GM21360 (cell line): ENCODE data around the gene KLHL29.
"Not testable (repeated sequence)": the region's sequence is repeated elsewhere in the genome, so short reads cannot be mapped to it uniquely, and the experiment has no call there.

Source experiments
- ATAC-seq: cut with Tn5 transposase; IDR thresholded peaks from one replicate; pipeline ENCODE4 v1.9.1; 2021; ENCODE audit warnings: mild to moderate bottlenecking, moderate library complexity; ENCODE audit not compliant: unreplicated experiment

Gene KLHL29

GRCh38 chr2:23384551-23385343 lies at the start of gene KLHL29:
KLHL29 (plus strand) TSS chr2:23385179; CDS start chr2:23562197, 177,018 bp downstream.
- peak; percentile 54 for ATAC-seq

GRCh38 chr2:23335550-23335949 lies 49.4 kb upstream of the KLHL29 start:
- ATAC-seq, result no peak

GRCh38 chr2:23342075-23342474 lies 42.9 kb upstream of the KLHL29 start:
- no peak for ATAC-seq

- ATAC-seq, result no peak
Measured at GRCh38 chr2:23346029-23346428, 39.0 kb upstream of the KLHL29 start.

GRCh38 chr2:23346781-23347180 lies 38.2 kb upstream of the KLHL29 start:
- no peak for ATAC-seq

- no peak for ATAC-seq
Measured at GRCh38 chr2:23347471-23348092, 37.4 kb upstream of the KLHL29 start.

- ATAC-seq, result not testable (repeated sequence)
Measured at GRCh38 chr2:23348093-23348481, 36.9 kb upstream of the KLHL29 start.

GRCh38 chr2:23349508-23349907 lies 35.5 kb upstream of the KLHL29 start:
- no peak for ATAC-seq

- no peak for ATAC-seq
Measured at GRCh38 chr2:23350041-23350791, 34.8 kb upstream of the KLHL29 start.

GRCh38 chr2:23350792-23351355 lies 34.1 kb upstream of the KLHL29 start:
- ATAC-seq, result no peak

GRCh38 chr2:23351388-23352141 lies 33.4 kb upstream of the KLHL29 start:
- peak; percentile 93 for ATAC-seq

GRCh38 chr2:23354554-23354953 lies 30.4 kb upstream of the KLHL29 start:
- ATAC-seq, result peak; percentile 80

GRCh38 chr2:23355001-23355400 lies 30.0 kb upstream of the KLHL29 start:
- peak; percentile 1 for ATAC-seq

- no peak for ATAC-seq
Measured at GRCh38 chr2:23356711-23357110, 28.3 kb upstream of the KLHL29 start.

GRCh38 chr2:23359631-23360567 lies 25.1 kb upstream of the KLHL29 start:
- no peak for ATAC-seq

GRCh38 chr2:23360571-23361125 lies 24.3 kb upstream of the KLHL29 start:
- no peak for ATAC-seq

- no peak for ATAC-seq
Measured at GRCh38 chr2:23361152-23361551, 23.8 kb upstream of the KLHL29 start.

GRCh38 chr2:23363268-23363667 lies 21.7 kb upstream of the KLHL29 start:
- no peak for ATAC-seq

GRCh38 chr2:23363831-23364230 lies 21.1 kb upstream of the KLHL29 start:
- no peak for ATAC-seq
